NCI-H446 treated with DMSO at 0.1 percent for 48 hours (cell line): ENCODE data around the gene ETHE1.
"Not testable (repeated sequence)": the region's sequence is repeated elsewhere in the genome, so short reads cannot be mapped to it uniquely, and the experiment has no call there.

ENCODE experiments used
- DNase-seq: peaks from one replicate; lab custom pipeline; 2025; lab: John Stamatoyannopoulos, UW

Gene ETHE1

DNA sequence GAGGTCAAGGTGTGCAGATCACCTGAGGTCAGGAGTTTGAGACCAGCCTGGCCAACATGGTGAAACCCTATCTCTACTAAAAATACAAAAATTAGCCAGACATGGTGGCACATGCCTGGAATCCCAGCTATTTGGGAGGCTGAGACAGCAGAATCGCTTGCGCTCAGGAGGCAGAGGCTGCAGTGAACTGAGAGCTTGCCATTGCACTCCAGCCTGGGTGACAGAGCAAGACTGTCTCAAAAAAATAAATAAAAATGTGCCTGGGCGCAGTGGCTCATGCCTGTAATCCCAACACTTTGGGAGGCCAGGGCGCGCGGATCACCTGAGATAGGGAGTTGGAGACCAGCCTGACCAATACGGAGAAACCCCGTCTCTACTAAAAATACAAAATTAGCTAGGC, 3.3 kb downstream of the ETHE1 start:
- DNase-seq = not testable (repeated sequence)

DNA sequence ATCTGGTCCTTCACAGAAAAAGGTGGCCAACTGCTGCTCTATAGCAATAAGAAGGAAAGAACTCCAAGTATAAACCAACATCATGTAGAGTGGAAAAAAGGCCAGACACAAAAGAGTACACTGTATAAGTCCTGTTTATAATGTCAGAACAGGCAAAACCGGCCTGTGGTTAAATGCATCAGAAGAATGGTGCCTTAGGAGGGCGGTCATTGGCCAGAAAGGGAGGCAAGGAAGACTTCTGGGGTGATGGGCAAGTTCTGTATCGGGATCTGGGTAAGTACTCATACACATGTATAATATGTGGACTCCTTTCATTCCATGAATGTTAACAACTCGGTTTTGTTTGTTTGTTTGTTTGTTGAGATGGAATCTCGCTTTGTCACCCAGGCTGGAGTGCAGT, 4.1 kb downstream of the ETHE1 start:
- no peak for DNase-seq

DNA sequence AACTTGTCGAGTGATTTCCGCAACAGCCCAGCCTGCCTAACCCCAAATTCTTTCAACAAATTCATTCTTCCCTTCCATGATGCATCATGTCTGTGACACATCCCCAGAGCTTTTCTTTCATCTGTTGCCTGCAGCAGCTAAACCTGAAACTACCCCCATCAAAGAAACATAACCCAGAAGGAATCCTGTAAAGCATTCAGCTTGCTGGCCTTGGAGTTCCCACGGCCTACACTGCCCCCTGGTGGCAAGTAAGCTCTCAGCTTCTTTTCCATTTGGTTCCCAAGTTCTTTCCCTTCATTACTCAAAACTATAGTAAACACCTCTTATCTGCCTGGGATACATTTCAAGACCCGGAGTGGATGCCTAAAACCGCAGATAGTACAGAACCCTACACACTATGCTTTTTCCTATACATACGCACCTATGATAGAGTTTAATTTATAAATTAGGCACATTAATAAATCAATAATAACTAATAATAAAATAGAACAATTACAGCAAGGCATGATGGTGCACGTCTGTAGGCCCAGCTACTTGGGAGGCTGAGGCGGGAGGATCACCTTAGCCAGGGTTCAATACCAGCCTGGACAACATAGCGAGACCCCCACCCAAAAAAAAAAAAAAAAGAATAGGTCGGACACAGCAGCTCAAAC, 7.4 kb downstream of the ETHE1 start:
- peak; percentile 70 for DNase-seq

DNA sequence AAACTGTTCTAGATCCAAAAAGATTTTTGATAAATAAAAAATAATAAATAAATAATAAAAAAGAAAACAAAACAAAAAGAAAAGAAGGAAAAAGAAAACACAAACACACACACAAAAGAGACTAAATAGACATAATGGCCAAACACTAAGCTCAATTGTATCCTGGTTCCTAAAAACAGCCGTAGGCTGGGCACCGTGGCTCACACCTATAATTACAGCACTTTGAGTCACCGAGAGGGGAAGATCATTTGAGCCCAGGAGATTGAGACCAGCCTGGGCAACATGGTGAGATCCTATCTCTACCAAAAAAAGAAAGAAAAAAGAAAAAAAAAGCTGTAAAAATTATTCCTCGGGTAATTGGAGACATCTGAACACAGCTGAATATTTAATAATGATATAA, 8.9 kb downstream of the ETHE1 start:
- no peak for DNase-seq

DNA sequence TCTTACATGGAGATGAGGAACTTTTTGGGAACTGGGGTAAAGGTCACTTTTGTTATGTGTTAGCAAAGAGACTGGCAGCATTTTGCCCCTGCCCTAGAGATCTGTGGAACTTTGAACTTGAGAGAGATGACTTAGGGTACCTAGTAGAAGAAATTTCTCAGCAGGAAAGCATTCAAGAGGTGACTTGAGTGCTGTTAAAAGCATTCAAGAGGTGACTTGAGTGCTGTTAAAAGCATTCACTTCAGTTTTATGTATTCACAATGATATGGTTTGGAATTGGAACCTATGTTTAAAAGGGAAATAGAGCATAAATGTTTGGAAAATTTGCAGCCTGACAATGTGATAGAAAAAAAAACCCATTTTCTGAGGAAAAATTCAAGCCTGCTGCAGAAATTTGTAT, 14.6 kb downstream of the ETHE1 start:
- not testable (repeated sequence) for DNase-seq

DNA sequence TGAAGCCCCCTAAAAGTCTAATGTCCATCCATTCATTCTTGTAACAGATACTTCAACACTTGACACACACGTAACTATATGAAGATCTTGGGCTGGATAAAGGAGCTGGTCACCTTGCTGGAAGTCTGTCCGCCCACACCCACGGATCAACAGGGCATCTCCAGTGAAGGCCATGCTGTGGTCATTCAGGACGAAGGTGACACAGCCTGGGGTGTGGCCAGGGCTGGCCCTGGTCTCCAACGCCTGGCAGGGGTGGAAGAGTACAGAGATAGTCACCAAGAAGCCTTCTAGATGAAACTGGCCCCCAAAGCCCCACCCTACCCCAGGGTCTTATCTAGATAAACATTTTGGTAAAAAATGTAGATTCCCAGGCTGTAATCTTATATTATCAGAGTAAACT, 15.7 kb downstream of the ETHE1 start:
- DNase-seq = no peak

DNA sequence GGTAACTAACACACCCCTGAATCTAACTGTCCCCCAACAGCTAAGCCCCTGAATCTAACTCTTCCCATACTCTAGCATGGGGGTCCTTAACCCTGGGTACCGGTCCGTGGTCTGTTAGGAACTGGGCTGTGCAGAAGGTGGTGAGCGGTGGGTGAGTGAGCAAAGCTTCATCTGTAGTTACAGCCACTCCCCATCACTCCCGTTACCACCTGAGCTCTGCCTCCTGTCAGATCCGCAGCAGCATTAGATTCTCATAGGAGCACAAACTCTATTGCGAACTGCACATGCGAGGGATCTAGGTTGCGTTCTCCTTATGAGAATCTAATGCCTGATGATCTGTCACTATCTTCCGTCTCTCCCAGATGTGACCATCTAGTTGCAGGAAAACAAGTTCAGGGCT, 16.3 kb downstream of the ETHE1 start:
- DNase-seq = no peak

DNA sequence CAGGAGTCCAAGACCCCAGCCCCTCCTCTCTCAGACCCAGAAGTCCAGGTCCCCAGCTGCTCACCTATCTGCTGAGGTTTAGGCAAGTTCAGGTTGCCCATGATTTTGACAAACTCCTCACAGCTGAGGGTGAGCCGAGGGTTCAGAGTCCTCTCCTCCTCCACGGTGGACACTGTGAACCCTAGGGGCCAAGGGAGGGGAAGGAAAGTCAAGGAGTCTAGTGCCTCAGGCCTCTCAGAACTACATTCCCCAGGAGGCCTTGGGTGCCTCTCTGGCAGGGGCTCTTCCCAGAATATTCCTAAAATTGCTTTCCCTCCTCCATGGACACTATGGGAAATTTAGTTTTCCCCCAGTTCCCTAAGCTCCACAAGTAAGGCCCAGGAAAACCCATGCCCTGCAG, 19.1 kb downstream of the ETHE1 start:
- no peak for DNase-seq

DNA sequence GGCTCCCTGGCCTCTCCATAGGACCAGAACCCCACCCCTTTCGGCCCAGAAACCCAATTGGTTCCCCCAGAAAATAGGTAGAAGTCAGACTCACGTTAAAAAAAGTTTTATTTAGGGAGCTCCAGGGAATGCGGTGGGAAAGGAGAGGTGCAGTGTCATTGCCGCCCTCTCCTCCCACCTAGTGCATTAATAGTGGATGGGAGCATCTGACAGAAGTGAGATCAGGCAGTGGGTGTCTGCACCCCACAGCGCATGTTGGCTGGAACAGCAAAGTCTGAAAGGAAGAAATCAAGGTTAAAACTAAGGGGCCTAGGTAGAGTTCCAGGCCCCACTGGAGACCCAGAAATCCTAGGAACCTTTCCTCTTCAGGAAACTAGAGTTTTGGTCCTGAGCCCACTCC, 20.4 kb downstream of the ETHE1 start:
- no peak for DNase-seq

DNA sequence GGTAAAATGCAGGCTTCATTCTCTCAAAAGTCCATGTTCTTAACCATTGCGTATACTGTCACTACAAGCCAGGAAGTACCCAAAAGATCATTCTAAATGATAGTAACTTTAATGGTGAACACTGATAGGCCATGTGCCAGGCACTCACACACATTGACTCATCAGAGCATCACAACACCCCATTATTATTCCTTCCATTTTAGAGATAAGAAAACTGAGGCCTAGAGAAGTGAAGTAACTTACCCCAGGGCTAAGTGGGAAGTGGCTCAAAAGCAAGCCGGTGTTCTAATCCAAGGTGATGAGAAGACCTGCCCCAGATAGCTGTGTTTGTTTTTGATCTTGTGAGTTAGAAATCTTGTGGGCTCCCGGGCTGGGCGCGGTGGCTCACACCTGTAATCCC, 21.1 kb downstream of the ETHE1 start:
- no peak for DNase-seq

DNA sequence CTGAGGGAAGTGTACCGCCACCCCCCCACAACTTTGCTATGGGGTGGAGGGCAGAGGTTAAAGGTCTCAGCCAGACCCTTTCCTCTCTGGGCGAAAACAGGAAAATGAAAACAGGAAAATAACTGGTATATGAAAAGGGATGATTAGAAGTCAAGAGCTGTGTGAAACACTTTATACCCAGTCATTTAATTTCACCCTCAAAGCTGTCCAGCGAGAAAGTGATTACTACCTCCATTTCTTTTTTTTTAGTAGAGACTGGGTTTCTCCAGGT, 21.9 kb downstream of the ETHE1 start:
- DNase-seq = no peak

DNA sequence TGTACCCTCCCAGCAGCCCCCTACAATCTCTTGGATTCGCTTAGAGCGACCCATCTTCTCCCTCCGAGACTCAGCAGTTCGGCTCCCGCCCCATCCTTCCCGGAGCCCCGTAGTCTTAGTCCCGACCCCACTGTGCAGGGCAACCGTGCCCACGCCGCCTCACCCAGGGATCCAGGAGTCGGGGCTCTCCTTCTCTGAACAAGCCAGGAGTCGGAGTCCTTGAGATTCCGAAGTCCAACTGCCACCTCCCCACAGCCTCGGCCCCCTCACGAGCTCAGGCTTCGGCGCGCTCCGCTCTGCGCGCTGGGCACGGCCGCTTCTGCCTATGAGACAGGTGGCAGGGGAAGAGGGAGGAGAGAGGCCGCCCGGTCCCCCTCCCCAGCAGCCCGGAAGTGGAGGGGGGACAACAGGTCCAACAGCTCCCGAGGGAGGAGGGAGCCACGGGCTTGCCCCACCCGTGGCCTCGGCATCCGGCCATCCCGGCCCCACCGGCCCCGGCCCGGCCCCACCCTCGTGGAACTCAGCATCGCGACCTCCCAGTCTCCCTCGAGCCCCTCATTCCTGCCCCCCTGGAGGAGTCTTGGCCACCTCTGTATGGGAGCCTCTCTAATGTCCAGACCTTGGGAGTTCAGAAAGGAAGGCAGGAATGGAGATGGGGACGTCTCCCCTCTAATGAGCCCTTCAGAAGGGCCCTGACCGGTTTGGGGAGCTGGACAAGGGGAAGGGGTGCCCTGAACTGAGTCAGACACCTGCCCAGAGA, 22.4 kb downstream of the ETHE1 start, which contains the start of gene PHLDB3:
PHLDB3 (minus strand) TSS at position 321 of the 760 bp plus-strand sequence. CDS start 628 bp downstream, outside the sequence.
- DNase-seq = no peak

DNA sequence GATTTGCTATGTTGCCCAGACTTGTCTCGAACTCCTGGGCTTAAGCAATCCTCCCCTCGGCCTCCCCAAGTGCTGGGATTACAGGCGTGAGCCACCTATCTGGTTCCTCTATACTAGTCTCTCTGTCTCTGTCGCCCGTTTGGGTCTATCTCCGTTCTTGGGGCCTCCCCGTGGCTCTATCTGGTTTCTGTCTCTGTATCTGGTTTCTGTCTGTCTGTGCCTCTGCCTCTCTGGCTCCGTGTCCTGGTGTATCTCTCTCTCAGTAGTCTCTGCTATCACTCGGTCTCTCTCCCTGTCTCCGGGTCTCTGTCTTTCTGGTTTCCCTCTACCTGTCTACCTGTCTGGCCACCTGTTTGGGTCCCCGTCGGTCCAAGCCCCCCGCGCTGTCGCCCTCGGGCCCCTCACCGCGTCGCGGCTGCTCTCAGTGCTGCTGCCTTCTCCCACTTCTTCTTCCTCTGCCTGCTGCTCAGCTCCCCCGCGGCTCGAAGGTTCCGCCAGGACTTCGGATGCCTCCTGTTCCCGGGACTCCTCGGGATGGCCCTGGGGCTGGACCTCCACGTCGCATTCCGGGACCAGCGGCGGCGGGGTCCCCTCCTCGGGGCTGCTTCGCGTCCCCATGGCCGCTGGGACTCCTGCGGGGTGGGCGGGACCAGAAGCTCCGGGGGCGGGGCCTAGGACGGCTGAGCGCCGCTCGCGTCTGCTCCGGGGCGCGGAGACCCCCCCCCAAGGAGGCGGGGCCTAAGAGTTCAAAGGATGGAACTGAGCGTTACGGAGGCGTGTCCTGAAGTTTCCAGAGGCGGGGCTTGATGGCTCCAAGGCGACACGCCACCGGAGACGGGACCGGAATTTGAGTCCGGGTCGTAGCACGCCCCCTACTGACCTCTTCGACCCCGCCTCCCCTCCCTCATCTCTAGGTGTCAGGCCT, 23.2 kb downstream of the ETHE1 start:
- peak; percentile 88 for DNase-seq

DNA sequence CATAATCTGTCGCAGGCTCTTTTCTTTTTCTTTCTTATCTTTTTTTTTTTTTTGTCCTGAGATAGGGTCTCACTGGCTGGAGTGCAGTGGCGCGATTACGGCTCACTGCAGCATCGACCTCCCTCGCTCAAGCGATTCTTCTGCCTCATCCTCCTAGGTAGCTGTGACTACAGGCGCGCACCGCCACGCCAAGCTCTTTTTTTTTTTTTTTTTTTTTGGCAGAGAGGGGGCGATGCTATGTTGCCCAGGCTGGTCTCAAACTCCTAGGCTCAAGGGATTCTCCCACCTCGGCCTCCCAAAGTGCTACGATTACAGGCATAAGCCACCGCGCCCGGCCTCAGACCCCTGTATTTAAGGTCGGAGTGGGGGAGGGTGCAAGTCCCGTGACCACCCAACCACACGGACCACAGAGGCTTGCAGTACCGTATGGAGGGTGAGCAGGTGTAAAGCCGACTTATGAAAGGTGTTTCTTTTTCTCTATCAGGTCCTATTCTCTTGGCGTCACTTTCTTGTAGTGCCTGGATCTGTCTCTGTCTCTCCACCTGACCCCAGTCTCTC, 24.5 kb downstream of the ETHE1 start:
- DNase-seq = no peak

DNA sequence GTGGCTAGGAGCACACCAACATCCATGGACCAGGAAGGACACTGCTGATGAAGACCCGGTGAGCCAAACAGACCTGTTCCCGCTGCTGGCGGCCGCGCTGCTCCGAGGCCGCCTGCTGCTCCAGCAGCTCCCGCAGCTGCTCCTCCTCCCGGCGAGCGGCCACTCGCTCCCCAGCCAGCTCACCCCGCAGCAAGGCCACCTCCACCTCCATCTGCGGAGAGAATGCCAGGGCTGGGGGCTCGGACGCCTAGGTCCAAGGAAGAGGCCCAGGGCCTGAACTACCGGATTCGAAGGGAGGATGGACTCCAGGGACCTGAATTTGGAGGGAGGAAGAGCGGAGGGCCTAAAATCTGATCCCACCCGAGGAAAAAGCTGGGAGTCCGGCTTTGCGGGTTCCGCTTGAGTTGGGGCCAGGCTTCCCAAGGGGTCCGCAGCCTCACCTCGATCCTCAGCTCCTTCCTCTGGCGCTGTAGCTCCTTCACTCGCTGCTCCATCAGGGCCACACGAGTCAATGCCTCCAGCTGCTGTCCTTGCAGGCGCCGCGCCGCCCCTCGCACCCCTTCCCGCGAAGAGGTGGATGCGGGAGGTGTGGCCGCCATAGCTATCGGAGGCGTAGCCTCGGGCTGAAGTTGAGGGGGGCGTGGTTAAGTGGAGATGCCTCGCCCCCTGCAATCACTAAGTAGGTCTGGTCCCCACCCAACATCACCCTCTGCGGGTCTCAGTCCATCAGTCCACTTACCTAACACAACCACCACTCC, 25.2 kb downstream of the ETHE1 start:
- no peak for DNase-seq

DNA sequence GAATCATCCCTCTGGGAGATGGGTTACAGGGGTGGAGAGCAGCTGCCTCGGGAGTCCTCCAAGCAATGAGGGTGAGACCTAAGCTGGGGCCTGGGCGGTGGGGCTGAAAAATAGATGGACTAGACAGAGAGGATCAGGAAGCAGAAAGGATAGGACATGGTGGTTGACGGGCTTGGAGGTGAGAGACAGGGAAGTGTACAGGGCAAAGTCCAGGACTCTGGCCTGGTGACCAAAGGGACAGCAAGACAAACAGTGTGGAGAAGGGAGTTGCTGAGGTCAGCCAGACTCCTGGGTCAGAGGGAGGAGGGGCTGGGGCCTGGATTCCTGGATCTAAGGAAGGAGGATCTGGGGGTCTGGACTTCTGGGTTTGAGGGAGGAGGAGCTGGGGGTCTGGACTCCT, 28.0 kb downstream of the ETHE1 start:
- DNase-seq = no peak

DNA sequence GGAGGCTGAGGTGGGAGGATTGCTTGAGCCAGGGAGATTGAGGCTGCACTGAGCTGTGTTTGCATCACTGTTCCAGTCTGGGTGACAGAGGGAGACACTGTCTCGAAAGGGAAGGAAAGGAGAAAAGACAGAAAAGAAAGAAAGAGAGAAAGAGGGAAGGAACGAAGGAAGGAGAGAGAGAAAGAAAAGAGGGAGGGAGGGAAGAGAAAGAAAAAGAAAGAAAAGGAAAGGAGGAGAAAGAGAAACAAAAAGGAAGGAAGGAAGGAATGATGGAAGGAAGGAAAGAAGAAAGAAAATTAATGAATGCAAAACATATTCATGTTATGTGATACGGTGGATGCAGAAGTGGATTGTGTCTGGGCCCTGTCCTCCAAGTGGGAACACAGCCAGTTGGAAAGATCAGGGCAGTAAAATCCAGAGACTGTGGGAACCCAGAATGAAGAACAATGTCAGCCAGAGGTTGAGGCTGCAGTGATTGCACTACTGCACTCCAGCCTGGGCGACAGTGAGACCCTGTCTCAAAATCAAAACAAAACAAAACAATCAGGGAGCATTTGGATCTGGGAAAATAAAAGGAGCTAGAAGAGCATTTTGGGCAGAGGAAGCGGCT, 28.7 kb downstream of the ETHE1 start:
- DNase-seq = no peak

DNA sequence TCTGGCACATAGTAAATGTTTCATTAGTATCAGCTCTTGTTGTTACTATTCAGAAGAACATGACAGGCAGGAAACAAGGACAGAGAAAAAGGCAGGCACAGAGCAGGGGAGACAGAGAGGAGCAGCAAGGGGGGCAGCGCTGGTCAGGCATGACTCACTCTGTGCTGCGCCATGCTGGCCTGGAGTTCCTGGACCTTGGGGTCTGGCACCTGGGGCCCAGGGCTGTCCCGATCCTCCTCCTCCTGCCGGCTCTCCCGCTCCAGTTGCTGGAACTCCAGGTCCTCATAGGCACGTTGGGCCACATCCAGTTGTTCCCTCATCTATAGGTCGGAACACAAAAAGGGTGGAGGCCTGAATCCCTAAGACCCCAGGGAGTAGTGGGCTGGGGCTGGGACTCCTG, 30.0 kb downstream of the ETHE1 start:
- no peak for DNase-seq

DNA sequence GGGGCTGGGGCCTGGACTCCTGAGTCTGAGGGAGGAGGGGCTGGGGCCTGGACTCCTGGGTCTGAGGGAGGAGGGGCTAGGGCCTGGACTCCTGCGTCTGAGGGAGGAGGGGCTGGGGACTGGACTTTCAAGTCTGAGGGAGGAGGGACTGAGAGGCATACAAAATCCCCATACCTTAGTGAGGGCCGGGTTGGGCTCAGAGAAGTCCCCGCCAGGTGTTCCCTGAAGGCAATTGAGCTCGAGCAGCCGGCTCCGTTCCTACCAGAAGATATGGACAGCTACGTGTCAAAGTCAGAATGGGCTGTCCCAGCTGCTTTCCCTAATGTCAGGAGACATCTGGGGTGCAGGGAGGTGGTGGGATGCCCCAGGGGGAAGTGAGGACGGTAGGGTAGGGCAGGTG, 31.9 kb downstream of the ETHE1 start:
- DNase-seq = no peak

DNA sequence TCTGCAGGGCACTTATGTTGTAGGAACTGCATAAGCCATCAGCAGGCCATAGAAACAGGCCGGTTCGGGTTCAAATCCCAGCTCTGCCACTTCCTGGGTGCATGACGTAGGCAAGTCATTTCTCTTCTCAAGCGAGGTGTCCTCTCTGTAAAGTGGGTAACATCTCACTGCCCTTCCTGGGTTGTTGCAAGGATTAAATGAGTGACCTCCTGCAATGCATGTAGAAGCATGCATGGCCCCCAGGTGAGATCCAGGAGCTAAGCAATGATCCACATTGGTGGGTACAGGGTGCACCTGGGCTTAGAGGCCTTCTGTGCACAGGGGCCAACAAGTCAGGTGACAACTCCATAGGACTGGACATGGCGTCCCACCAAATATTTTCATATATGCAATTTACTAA, 36.2 kb downstream of the ETHE1 start:
- DNase-seq = no peak

DNA sequence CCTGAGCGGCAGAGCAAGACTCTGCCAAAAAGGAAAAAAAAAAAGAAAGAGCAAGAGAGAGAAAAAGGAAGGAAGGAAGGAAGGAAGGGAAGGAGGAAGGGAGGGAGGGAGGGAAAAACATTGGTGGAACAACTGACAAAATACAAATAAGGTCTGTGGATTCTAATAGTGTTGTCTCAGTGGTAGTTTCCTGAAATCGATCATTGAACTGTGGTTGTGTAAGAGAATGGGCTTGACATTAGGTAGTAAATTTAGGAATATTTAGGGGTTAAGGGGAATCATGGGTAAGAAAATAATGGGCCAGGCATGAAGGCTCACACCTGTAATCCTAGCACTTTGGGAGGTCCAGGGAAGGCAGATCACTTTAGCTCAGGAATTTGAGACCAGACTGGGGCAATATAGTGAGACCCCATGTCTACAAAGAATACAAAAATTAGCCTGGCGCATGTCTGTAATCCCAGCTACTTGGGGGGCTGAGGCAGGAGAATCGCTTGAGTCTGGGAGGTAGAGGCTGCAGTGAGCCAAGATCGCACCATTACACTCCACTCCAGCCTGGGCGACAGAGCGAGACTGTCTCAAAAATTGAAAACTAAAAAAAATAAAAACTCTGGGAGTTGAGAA, 36.9 kb downstream of the ETHE1 start:
- no peak for DNase-seq
